T-helper 9 cell (primary cell): ENCODE measurements around the gene CCT8.
A peak's percentile ranks its signal among the peaks of the same experiment; 100 is the strongest.

Experiments used
- DNase-seq: peaks from one replicate; pipeline ENCODE4 v3.0.0-alpha.2; 2020

CCT8 gene

DNA sequence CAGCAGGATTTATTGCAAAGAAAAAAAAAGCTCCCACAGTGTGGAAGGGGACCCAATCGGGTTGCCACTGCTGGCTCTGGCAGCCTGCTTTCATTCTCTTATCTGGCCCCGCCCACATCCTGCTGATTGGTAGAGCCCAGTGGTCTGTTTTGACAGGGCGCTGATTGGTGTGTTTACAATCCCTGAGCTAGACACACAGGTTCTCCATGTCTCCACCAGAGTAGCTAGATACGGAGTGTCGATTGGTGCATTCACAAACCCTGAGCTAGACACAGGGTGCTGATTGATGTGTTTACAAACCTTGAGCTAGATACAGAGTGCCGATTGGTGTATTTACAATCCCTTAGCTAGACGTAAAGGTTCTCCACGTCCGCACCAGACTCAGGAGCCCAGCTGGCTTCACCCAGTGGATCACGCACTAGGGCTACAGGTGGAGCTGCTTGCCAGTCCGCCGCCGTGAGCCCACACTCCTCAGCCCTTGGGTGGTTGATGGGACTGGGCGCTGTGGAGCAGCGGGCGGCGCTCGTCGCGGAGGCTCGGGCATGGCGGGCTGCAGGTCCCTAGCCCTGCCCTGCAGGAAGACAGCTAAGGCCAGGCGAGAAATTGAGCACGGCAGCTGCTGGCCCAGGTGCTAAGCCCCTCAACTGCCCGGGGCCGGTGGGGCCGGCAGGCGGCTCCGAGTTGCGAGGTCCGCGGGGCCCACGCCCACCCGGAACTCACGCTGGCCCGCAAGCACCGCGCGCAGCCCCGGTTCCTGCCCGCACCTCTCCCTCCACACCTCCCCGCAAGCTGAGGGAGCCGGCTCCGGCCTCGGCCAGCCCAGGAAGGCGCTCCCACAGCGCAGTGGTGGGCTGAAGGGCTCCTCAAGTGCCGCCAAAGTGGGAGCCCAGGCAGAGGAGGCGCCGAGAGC is 3.5 kb upstream of the CCT8 start:
- peak; percentile 44 for DNase-seq

DNA sequence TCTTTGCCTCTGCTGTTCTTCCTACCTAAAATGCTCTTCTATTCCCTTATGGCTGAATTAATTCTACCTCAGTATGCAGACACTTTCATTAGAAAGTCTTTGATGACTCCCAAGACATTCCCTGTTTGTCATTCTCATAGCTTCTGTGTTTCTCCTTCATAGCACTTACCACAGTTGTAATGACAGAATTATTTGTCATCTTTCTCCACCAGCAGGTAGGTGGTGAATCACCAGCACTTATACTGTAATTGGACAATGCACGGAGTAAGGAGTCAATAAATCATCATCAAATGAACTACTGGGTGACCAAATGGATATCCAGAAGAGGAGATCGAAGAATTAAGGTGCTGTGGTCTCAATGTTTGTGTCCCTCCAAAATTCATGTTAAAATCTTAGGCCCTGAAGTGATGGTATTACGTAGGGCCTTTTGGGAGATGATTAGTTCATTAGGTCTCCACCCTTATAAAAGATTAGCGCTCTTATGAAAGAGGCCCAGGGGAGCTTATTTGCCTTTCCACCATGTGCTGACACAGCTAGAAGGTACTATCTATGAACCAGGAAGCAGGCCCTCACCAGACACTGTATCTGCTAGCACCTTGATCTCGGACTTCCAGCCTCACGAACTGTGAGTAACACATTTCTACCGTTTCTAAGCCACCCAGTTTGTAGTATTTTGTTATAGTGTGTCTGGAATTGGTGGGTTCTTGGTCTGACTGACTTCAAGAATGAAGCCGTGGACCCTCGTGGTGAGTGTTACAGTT is 2.4 kb upstream of the CCT8 start:
- DNase-seq = no peak

DNA sequence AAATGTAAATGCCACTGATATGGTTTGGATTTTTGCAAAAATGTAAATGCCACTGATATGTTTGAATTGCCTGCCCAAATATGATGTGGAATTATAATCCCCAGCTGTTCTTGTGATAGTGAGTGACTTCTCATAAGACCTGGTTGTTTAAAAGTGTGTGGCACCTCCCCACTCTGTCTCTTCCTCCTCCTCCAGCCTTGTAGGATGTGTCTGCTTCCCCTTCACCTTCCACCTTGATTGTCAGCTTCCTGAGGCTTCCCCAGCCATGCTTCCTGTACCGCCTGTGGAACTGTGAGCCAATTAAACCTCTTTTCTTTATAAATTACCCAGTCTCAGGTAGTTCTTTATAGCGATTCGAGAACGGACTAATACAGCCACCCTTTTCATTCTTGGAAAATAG is 1.3 kb upstream of the CCT8 start:
- no peak for DNase-seq

GRCh38 chr21:29074007-29074376 is 544 bp upstream of the CCT8 start:
- DNase-seq = no peak

DNA sequence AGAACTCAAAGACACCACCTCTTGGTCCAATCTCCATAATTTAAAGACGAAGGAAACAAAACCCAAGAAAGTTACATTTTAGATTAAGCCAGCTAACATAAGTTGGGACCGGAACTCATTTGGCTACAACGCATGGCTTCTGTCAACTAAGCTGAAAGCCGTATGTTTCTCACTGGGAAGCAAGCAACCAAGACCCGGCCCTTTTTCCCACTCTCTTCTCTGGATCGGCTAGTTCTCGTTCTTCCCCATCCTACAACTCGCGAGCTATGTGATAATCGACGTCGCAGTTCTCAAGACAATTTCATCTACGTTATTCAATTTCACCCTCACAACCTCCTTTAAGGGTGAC is 601 bp downstream of the CCT8 start:
- DNase-seq = no peak

DNA sequence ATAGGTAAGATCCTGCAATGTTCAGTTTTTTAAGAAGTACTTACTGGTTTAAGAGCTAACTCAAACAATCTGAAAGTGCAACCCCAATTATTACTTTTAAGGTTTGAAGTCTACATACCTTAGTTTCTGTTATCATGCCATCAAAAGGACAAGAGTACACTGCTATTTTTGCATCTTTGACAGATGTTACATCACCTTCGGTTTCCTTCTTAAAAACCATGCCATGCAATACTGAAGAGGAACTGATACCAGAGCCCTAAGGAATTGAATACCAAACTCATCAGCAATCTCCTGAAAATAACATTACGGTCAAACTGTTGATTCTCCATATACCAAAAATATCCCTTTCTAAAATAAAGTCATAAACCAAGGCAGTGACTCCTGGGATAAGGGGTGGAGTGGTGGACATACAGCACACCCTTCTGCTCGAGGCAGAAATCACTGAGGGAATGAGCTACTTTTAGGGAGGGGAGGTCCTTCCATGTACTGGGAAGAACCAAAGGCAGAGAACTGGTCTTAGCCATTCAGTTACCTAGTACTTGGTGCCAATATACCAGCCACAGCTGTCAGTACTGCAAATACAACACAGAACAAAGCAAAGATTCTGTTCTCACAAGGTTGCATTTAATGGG is 8.5 kb downstream of the CCT8 start:
- DNase-seq = no peak

DNA sequence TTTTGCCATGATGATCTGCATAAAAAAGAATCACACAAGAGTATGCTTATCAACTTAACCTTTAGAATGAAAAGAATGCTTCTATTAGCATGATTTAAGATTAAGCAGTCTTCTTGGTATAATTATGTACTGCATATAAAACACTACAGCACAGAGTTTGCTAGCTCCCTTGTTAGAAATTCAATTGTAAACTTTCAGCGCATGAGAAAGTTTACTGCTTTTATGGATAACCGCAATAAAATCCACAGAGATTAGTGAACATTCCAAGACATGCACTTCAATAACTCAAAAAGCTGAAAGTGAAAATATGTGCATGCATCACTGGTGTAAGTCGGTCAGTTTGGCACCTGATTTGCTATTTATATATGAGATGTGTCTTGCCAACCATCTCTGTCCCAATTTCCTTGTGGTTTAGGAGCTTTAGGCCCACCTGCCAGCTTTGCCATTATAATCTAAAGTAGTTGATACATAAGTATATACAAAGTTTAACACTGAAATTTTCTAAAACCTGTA is 16.9 kb downstream of the CCT8 start:
- DNase-seq = no peak

- no peak for DNase-seq
These were observed 17.4 kb downstream of the CCT8 start for GRCh38 chr21:29056005-29056404.

GRCh38 chr21:29055080-29055479 is 18.4 kb downstream of the CCT8 start:
- no peak for DNase-seq

- DNase-seq = no peak
These were observed 19.8 kb downstream of the CCT8 start for GRCh38 chr21:29053656-29054055.

DNA sequence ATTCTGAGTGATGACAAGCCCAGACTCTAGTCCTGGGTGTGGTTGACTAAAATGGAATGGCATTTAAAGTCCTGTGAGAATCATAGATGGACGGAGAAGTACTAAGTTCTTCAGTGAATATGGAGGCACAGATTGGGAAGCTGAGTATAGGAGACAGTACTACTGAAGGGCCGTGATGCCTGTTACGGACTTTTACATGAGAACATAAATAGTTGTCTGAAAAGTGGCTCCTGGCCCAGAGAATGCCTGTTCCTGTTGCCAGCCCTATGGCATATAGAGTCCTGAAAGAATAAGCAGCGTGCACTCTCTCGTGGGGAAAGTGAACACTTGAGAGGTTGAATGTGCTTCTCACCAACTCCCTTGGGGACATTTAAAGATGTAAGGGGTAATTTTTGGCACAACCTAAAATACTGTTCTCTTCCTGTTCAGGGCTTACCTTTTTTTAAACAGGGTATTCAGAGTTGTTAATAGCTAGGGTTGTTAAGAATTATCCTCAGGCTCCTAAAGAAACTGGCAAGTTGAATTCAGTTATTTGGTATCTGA is 20.4 kb downstream of the CCT8 start:
- DNase-seq = no peak

DNA sequence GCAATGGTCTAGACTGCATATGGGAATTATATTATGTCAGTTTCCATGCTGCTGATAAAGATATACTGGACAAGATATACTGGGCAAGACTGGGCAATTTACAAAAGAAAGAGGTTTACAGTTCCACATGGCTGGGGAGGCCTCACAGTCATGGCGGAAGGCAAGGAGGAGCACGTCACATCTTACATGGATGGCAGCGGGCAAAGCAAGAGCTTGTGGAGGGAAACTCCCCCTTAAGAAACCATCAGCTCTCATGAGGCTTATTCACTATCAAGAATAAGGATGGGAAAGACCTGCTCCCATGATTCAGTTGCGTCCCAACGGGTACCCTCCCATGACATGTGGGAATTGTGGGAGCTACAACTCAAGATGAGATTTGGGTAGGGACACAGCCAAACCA is 21.2 kb downstream of the CCT8 start:
- DNase-seq = no peak

DNA sequence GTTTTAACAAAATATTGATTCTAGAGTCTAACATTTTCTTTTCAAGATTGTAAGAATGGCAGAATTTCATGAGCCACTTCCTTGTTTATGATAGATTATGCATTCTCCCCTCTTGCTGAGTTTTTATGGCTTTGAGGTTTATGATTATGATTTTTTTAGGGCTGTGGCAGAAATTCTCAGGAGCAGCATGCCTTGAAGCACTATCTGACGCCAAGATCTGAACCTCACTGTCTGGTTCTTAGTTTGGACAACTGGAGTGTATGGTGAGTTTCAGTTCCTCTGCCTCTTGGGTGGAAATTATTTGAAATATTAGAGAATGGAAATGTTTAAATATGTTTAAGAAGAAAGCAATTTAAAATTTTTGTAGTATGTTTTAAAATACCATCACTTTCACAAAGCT is 38.8 kb downstream of the CCT8 start:
- no peak for DNase-seq

GRCh38 chr21:29033871-29034270 is 39.6 kb downstream of the CCT8 start:
- DNase-seq = no peak

GRCh38 chr21:29033301-29033700 is 40.1 kb downstream of the CCT8 start:
- DNase-seq = no peak

DNA sequence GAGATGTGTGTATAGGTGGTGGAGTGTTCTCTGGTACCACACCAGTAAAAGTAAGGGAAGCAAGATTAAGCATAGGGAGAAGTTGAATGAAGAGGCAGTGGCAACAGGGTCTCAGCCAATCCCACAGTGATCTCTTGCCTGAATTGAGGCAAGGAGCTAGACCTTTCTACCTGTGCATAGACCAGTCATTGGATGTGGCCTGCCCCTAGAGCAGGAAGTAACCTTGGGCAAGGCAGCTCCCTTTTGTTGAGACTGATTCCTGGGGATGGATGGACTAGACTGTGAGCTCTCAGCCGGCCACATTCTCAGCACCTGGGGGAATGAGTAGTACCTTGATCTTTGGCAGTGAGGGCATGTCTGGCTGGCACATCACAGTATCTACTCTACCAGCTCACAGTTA is 42.5 kb downstream of the CCT8 start:
- DNase-seq = no peak

DNA sequence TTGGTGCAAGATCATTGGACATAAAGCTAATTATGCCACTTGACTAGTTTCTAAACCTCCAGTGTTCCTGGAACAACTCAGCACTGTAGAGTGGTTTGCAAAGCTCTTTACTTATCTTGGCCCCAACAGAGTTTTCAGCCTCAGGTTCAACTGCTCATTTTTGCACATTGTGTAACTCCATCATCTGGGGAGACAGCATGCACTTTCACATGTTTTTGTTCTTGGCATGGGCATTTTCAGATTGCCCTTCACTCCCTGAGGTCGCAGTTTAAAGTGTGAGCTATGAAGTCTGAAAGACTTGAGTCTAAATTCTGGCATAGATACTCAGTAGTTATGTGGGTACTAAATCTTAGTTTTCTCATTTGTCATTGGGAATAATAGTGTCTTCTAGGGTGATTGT is 43.9 kb downstream of the CCT8 start:
- DNase-seq = no peak

DNA sequence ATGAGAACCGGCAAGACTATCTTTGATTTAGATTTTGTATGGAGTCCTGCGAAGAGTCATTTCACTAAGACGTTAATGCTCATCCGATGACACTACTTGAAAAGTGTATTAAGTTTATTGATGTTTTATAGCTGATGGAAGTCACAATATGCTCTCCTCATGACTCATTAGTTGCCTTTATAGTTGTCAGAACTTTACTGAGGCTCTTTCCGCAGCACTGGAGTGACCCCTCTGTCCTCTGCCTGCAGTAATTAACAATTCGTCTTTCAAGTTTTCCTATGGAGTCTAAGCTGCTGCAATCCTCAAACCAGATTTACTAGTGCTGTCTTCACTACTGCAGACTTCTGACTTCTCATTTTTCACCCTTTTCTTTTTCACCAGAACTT is 48.1 kb downstream of the CCT8 start:
- DNase-seq = no peak

DNA sequence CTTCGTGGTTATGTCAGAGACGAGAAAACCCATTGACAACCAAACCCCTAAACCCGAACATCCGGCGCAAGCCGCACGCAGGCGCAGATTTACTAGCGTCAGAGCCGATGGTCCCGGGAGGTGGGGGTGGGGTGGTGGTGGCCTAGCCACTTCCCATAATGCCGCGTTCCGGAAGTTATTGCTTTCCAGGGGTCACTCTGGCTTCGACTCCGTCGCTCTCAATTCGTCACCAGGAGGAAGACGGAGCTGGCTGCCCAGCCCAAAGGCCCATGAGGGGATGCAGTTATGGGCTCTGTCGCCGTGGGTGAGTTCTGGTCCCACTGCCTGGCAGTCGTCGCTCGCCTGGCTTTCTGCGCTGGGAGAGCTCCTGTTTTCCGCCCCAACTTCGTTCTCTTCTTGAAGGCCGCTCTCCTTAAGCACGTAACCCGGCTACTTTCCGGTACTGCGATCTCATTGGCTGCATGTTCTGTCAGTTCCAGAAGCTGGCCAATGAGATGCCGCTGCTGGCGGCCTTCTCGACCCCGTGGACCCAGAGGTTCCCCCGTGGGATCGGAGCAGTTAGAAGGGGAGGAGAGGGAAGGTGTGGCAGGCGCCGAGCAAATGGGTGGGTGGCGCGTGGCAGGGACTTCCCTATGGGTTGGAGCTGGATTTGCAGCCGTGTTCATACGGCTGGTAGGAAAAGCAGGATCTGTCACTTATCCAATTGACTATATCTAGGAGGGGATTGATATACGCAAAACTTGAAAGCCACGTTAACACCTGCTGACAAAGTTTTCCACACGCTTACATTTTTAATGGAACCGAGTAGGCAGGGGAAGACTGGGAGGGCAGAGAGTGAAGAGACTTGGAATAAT is 48.7 kb downstream of the CCT8 start, which contains the start of gene USP16:
USP16 (plus strand) TSS at position 195 of the 854 bp plus-strand sequence. CDS start 3,246 bp downstream, outside the sequence.
- peak; percentile 88 for DNase-seq

DNA sequence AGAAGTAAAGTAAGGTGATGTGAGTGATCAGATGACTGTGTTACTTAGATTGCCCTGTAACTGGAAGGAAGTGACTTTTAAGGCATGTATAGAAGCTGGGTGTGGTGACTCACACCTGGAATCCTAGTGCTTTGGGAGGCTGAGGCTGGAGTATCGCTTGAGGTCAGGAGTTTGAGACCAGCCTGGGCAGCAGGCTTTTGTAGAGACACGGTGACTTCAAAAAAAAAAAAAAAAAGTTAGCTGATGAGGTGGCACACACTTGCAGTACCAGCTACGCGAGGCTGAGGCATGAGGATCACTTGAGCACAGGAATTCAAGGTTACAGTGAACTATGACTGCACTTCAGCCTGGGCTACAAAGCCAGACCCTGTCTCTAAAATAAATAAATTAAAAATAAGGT is 51.3 kb downstream of the CCT8 start:
- DNase-seq = no peak

GRCh38 chr21:29018540-29018939 is 54.9 kb downstream of the CCT8 start:
- no peak for DNase-seq

DNA sequence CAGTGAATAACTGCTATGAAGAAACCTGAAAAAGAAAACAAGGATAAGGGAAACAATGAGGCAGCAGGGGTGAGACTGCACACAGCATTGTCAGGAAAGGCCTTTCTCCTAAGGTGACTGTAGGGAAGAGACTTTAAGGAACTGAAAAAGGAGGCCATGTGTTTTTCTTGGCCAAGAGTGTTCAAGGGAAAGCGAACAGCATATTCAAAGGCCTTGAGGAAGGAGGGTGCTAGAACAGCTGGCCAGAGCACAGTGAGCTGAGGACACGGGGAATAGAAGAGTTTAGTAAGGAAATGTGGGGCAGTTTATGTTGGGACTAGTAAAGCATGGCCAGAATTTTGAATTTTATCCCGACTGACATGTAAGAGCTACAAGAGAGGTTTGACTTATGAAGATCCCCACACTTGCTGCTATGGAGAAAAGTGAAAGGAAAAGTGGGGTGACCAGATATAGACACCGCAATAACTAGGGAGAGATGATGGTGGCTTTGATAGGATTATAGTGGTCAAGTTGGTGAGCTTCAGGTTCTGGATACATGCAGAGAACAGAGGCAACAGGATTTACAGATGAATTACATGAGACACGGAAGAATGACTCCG is 55.7 kb downstream of the CCT8 start:
- no peak for DNase-seq
